ENCODE measurements around the gene SHOX.

DNA sequence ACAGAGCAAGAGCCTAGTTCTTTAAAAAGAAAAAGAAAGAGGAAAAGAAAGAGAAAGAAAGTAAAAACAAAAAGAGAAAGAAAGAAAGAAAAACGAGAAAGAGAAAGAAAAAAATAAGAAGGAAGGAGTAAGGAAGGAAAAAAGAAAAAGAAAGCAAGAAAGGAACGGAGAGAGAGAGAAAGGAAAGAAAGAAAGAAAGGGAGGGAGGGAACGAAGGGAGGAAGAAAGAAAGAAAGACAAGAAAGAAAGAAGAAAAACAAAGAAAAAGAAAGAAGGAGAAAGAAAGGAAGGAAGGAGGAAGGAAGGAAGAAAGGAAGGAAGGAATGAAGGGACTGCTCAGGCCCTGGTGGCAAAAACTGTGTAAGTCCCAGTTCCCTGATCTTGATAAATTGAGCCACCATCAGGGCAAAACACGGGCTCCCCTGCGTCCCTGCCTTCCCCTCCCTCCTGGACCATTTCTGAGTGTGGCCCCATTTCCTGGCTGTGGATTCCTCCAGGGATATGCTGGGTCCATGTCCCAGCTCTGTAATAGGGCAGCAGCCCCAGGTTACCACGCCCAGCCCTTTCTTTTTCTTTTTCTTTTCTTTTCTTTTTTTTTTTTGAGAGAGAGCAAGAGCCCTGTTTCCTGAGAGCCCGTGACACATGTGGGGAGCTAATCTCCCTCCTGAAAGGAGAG is 44.8 kb downstream of the SHOX start:
- TF ChIP-seq EZH2 (IDR thresholded peaks at IDR 0.05; ENCODE audit: insufficient read depth, poor library complexity, severe bottlenecking) (no peak), EZH2phosphoT487 (IDR thresholded peaks at IDR 0.05; ENCODE audit: insufficient read depth, low read depth) (no peak)
